Tibial nerve (tissue), 4 donors: ENCODE data around the gene B4GALT2. TPM values are rescaled to one million over a fixed set of nuclear protein-coding genes. Genes with fewer than 3 reads are reported as not detected.
A peak's percentile ranks its signal among the peaks of the same experiment; 100 is the strongest.

Experiments used
- DNase-seq, 2 donors: peaks; one replicate each; pipeline ENCODE4 v3.0.0-alpha.2; 2019; ENCODE audit warnings: low spot score in 2 of 2
- H3K27ac ChIP-seq, 4 donors: fragments of 200-600 bp; sonication (generic) in 3 of 4; one replicate each; pipeline ENCODE4 v1.5.1; 2017 to 2019; ENCODE audit warnings: mild to moderate bottlenecking in 1 of 4
- H3K27me3 ChIP-seq, 2 donors: fragments of 200-600 bp; sonication (generic) in 1 of 2; one replicate each; pipeline versions ENCODE4 v1.5.1 to v1.6.0; 2017 to 2019
- H3K36me3 ChIP-seq, 3 donors: fragments of 200-600 bp; sonication (generic); one replicate each; pipeline ENCODE4 v1.5.1; 2018 to 2019
- H3K4me1 ChIP-seq, 4 donors: fragments of 200-600 bp; sonication (generic) in 3 of 4; one replicate each; pipeline ENCODE4 v1.5.1; 2017 to 2019
- H3K4me3 ChIP-seq, 4 donors: fragments of 200-600 bp; sonication (generic) in 3 of 4; one replicate each; pipeline ENCODE4 v1.5.1; 2017 to 2019; ENCODE audit warnings: mild to moderate bottlenecking in 1 of 4, moderate library complexity in 1 of 4
- H3K9me3 ChIP-seq, 4 donors: fragments of 200-600 bp; sonication (generic) in 3 of 4; one replicate each; pipeline ENCODE4 v1.5.1; 2017 to 2019
- EP300 ChIP-seq, 2 donors: sonication (generic); formaldehyde crosslinking; IDR thresholded peaks; one replicate each; pipeline ENCODE4 v1.6.1; 2017; ENCODE audit warnings: antibody characterized with exemption in 2 of 2, mild to moderate bottlenecking in 1 of 2
- POLR2A ChIP-seq, 2 donors: fragments of 450-650 bp; IDR thresholded peaks; one replicate each; pipeline ENCODE4 v1.6.1; 2017; ENCODE audit warnings: antibody characterized with exemption in 2 of 2, mild to moderate bottlenecking in 2 of 2, moderate library complexity in 2 of 2
- WGBS, 2 donors: methylation state at CpG; one replicate each; pipeline ENCODE4 v1.1.5; 2018; 5-methylcytosine and 5-hydroxymethylcytosine counted together
- total RNA-seq, 4 donors: library from RNA; depleted of rRNA; stranded (reverse); fragments of >200 nt; gene quantifications; one replicate each; pipeline ENCODE4 v1.1.0, GENCODE V29; 2016
- TF ChIP-seq, protein P1 (sequence below), 5 experiments: fragments of 200-600 bp in 3 of 5; fragments of 450-650 bp in 2 of 5; sonication (generic) in 3 of 5; IDR thresholded peaks; one replicate each; pipeline ENCODE4 v1.5.1; 2016 to 2019; ENCODE audit warnings: antibody characterized with exemption in 5 of 5, mild to moderate bottlenecking in 3 of 5, moderate library complexity in 2 of 5

Gene B4GALT2, protein sequence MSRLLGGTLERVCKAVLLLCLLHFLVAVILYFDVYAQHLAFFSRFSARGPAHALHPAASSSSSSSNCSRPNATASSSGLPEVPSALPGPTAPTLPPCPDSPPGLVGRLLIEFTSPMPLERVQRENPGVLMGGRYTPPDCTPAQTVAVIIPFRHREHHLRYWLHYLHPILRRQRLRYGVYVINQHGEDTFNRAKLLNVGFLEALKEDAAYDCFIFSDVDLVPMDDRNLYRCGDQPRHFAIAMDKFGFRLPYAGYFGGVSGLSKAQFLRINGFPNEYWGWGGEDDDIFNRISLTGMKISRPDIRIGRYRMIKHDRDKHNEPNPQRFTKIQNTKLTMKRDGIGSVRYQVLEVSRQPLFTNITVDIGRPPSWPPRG
- 10 to 100 TPM; 15.5 to 49.8 (median 21.1) TPM for total RNA-seq

DNA sequence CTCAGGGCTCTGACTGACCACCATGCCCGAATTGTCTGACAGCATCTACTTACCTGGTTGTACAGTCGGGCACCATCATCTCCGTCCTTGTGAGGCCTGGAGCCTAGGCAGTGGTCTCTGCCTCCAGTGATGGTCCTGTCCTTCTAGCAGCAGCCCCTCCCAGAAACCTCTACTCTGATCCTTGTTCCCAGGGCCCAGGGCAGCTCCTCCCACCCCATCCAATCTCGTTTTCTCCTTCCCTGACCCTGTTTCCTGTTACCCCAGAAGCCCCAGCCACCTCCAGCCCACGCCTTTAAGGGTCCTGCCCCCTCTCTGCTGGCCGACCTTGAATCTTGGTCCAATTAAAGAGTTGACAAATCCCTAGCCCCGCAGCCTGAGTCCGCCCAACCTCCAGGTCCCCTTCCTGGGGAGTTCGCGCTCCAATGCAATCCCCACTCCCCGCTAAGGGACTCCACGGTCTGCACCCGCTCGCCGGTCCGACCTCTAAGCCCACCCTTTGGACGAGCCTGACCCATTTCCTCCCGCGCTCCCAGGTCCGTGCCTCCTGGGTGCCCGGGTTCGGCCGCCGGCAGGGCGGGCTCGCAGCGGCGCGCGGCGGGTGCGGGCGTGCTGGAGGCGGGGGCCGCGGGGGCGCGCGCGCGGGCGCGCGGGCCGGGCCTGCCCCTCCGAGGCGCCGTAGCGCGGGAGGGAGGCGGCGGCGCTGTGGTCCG, at the start of gene B4GALT2:
B4GALT2 (plus strand) TSS at position 660 of the 710 bp plus-strand sequence. CDS start 1,951 bp downstream, outside the sequence.
- peak within 1 kb of the TSS; percentile 59 to 72 (median 66) for H3K4me3 ChIP-seq
- peaks cover 0 to 74% (median 28%) of the 10 kb centered on the region in 4 donors for H3K4me1 ChIP-seq
- DNase-seq = no peak
- peaks cover 0 to 40% (median 0%) of the 10 kb centered on the region in 3 donors for H3K36me3 ChIP-seq
- H3K27me3 ChIP-seq = no peaks in the 10 kb centered on the region
- TF ChIP-seq, protein P1, sequence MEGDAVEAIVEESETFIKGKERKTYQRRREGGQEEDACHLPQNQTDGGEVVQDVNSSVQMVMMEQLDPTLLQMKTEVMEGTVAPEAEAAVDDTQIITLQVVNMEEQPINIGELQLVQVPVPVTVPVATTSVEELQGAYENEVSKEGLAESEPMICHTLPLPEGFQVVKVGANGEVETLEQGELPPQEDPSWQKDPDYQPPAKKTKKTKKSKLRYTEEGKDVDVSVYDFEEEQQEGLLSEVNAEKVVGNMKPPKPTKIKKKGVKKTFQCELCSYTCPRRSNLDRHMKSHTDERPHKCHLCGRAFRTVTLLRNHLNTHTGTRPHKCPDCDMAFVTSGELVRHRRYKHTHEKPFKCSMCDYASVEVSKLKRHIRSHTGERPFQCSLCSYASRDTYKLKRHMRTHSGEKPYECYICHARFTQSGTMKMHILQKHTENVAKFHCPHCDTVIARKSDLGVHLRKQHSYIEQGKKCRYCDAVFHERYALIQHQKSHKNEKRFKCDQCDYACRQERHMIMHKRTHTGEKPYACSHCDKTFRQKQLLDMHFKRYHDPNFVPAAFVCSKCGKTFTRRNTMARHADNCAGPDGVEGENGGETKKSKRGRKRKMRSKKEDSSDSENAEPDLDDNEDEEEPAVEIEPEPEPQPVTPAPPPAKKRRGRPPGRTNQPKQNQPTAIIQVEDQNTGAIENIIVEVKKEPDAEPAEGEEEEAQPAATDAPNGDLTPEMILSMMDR (IDR thresholded peaks at IDR 0.05) = no peak
- TF ChIP-seq EP300 (IDR thresholded peaks at IDR 0.05) (no peak), POLR2A (IDR thresholded peaks at IDR 0.05) (no peak)
- 7 to 14% methylated on average over 19 to 39 of the region's 54 CpGs for WGBS, 2 donors
- no peaks in the 10 kb centered on the region for H3K9me3 ChIP-seq
- H3K27ac ChIP-seq = peak within 1 kb of the TSS; percentile 30 to 81 (median 76)

DNA sequence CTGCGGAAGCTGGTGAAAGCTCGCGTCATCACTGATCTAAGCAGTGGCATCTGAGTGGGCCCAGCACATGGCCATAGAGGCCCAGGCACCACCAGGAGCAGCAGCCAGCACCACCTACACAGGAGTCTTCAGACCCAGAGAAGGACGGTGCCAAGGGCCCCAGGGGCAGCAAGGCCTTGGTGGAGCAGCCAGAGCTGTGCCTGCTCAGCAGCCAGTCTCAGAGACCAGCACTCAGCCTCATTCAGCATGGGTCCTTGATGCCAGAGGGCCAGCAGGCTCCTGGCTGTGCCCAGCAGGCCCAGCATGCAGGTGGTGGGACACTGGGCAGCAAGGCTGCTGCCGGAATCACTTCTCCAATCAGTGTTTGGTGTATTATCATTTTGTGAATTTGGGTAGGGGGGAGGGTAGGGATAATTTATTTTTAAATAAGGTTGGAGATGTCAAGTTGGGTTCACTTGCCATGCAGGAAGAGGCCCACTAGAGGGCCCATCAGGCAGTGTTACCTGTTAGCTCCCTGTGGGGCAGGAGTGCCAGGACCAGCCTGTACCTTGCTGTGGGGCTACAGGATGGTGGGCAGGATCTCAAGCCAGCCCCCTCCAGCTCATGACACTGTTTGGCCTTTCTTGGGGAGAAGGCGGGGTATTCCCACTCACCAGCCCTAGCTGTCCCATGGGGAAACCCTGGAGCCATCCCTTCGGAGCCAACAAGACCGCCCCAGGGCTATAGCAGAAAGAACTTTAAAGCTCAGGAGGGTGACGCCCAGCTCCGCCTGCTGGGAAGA, 48.7 kb upstream of the B4GALT2 start:
- Histone ChIP-seq H3K36me3 (peaks cover 0 to 39% (median 0%) of the 10 kb centered on the region in 3 donors), H3K27me3 (peaks cover 0 to 19% of the 10 kb centered on the region in 2 donors), H3K27ac (no peak overlapping the region), H3K4me1 (peaks cover 0 to 21% (median 12%) of the 10 kb centered on the region in 4 donors), H3K4me3 (no peak overlapping the region), H3K9me3 (no peaks in the 10 kb centered on the region)
- no peak for DNase-seq
- WGBS, 2 donors = 85 to 89% methylated on average over 6 to 10 of the region's 10 CpGs
- TF ChIP-seq EP300 (IDR thresholded peaks at IDR 0.05) = no peak
- TF ChIP-seq, protein P1 (IDR thresholded peaks at IDR 0.05) = peak in 1 of 5 experiments; percentile 17
- TF ChIP-seq POLR2A (IDR thresholded peaks at IDR 0.05) = no peak

DNA sequence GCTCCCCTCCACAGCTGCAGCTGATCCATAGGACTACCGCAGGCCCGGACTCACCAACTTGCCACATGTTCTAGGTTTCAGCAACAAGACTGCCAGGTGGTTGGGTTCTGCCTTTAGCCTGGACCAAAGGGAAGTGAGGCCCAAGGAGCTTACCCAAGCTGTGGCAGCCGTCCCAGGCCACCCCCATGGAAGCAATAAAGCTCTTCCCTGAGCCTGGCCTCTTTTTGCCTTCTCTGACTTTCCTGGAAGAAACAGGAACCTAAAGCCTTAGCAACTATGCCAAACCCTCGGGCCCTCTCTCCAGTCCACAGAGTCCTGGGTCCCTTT, 48.1 kb upstream of the B4GALT2 start:
- DNase-seq = no peak
- peaks cover 0 to 27% (median 16%) of the 10 kb centered on the region in 4 donors for H3K4me1 ChIP-seq
- 46 to 80% methylated on average over 2 to 4 of the region's 4 CpGs for WGBS, 2 donors
- no peak for TF ChIP-seq POLR2A (IDR thresholded peaks at IDR 0.05)
- TF ChIP-seq, protein P1 (IDR thresholded peaks at IDR 0.05) = no peak
- no peak for TF ChIP-seq EP300 (IDR thresholded peaks at IDR 0.05)
- no peak overlapping the region for H3K27ac ChIP-seq
- H3K36me3 ChIP-seq = peaks cover 0 to 33% (median 0%) of the 10 kb centered on the region in 3 donors
- no peak overlapping the region for H3K4me3 ChIP-seq
- peaks cover 0 to 24% of the 10 kb centered on the region in 2 donors for H3K27me3 ChIP-seq
- no peaks in the 10 kb centered on the region for H3K9me3 ChIP-seq

DNA sequence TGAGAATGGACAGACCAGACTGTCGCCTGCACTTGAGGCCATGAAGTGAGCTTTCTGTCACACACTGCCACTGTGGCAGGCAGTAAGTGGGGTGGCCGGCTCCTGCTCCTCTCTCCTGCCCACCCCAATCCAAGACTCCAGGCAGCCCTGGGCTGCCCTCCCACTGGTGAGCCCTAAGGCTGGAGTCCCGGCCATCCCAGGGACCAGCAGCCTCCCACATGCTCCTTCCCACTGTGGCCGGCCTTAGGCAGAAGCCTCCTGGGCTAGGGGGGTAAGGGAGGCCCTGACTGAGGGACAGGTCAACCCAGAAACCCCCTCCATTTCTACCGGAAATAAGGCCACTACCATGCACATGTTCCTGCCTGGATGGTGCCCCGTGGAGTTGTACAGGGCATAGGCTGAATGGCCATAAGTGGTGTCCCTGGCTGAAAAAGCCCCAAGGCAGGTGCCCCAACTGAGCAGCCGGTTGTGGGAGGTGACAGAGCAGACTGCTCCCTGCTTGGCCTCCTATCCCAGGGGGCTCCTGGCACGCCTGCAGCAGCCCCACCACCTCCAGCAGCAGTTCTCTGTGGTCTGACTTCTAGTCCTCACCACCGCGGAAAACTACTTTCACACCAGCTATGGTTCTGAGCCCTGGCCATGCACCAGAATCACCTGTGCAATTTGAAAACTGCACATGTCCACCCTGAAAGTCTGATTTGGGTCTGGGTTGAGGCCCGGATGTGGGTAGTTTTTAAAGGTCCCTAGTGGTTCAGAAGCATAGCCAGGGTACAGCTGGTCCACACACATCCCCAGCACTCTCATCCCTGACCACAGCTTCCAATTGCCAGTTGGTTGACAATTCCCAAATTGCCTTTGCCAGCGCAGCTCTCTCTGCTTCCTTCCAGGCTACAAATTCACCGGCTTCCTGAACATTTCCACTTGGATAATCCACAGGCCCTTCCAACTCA, 47.0 kb upstream of the B4GALT2 start:
- no peak for DNase-seq
- H3K27ac ChIP-seq = no peak overlapping the region
- H3K4me3 ChIP-seq = no peak overlapping the region
- H3K27me3 ChIP-seq = peaks cover 0 to 25% of the 10 kb centered on the region in 2 donors
- H3K36me3 ChIP-seq = peaks cover 0 to 23% (median 0%) of the 10 kb centered on the region in 3 donors
- TF ChIP-seq EP300 (IDR thresholded peaks at IDR 0.05) (no peak), POLR2A (IDR thresholded peaks at IDR 0.05) (no peak)
- TF ChIP-seq, protein P1 (IDR thresholded peaks at IDR 0.05) = no peak
- H3K4me1 ChIP-seq = peaks cover 0 to 36% (median 21%) of the 10 kb centered on the region in 4 donors
- no peaks in the 10 kb centered on the region for H3K9me3 ChIP-seq
- 85 to 91% methylated on average over 8 to 11 of the region's 13 CpGs for WGBS, 2 donors
